GM18505 (cell line): ENCODE data around the gene SNRPD3.

Experiments
- ATAC-seq: cut with Tn5 transposase; IDR thresholded peaks from one replicate; pipeline ENCODE4 v1.9.1; 2021; ENCODE audit not compliant: unreplicated experiment
- POLR2A ChIP-seq: IDR thresholded peaks from 4 replicates; pipeline ENCODE4 v1.6.1; 2011; ENCODE audit warnings: borderline replicate concordance; ENCODE audit not compliant: insufficient read depth, insufficient read length; ENCODE audit errors: extremely low read depth

SNRPD3 gene

GRCh38 chr22:24565077-24565476 lies 9.3 kb downstream of the SNRPD3 start:
- ATAC-seq: no peak
- no peak for TF ChIP-seq POLR2A

GRCh38 chr22:24566899-24567511 lies 11.2 kb downstream of the SNRPD3 start:
- TF ChIP-seq POLR2A: no peak

GRCh38 chr22:24567668-24568067 lies 11.9 kb downstream of the SNRPD3 start:
- TF ChIP-seq POLR2A: no peak
- no peak for ATAC-seq

More at GRCh38 chr22:24566899-24567511, 11.2 kb downstream of the SNRPD3 start:
- ATAC-seq: no peak

GRCh38 chr22:24571266-24571665 lies 15.5 kb downstream of the SNRPD3 start:
- TF ChIP-seq POLR2A: no peak
- ATAC-seq: no peak

- no peak for ATAC-seq
- TF ChIP-seq POLR2A: no peak
These were observed 21.0 kb downstream of the SNRPD3 start for GRCh38 chr22:24576778-24577177.

- no peak for ATAC-seq
- no peak for TF ChIP-seq POLR2A
These were observed 22.8 kb downstream of the SNRPD3 start for GRCh38 chr22:24578355-24579257.

- TF ChIP-seq POLR2A: no peak
- ATAC-seq: no peak
These were observed 23.4 kb downstream of the SNRPD3 start for GRCh38 chr22:24579258-24579601.

- ATAC-seq: no peak
- no peak for TF ChIP-seq POLR2A
These were observed 24.5 kb downstream of the SNRPD3 start for GRCh38 chr22:24580276-24580675.

- no peak for TF ChIP-seq POLR2A
- ATAC-seq: no peak
These were observed 26.4 kb downstream of the SNRPD3 start for GRCh38 chr22:24582056-24582814.

- no peak for TF ChIP-seq POLR2A
- no peak for ATAC-seq
These were observed 27.7 kb downstream of the SNRPD3 start for GRCh38 chr22:24583221-24584165.

- ATAC-seq: no peak
- TF ChIP-seq POLR2A: no peak
These were observed 28.5 kb downstream of the SNRPD3 start for GRCh38 chr22:24584166-24584790.

GRCh38 chr22:24584871-24585411 lies 29.1 kb downstream of the SNRPD3 start:
- no peak for ATAC-seq
- no peak for TF ChIP-seq POLR2A
